ENCODE measurements around the gene BSN.
"Not testable (repeated sequence)": the region's sequence is repeated elsewhere in the genome, so short reads cannot be mapped to it uniquely, and the experiment has no call there.

DNA sequence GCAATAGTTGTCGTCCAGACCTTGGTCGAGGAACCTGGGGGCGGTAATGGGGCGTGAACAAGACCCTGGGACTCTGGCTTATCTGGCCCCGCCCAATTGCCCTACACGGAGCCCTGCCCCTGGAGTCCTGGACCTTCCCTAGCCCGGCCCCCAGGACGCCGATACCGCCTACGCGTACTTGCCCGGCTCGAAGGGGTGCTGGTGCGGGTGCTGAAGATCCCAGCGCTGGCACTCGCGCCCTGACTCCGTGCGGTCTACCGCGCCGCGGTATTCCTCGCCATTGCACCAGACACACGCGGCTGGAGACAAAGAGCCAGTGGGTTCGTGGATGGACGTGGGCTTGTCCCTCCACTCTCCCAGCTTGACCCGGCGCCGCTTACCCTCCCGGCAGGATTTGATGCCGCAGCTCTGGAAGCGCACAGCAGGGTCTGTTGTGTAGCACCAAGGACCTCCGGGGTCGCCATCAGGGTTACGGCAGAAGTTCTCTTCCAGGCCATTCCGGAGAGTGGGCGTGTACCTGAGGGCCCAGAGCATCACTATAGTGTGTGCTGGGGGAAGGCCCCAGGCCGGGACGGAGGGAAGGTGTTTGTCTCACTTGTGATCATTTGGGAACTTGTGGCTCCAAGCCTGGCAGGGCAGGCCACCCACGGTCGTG is 132.6 kb downstream of the BSN start:
- TF ChIP-seq TAF1 (IDR thresholded peaks at IDR 0.05; ENCODE audit: low read depth); EP300 (IDR thresholded peaks at IDR 0.05; ENCODE audit: borderline replicate concordance); ZBTB7A (IDR thresholded peaks at IDR 0.05; ENCODE audit: low read depth); FOXM1 (IDR thresholded peaks at IDR 0.05; ENCODE audit: borderline replicate concordance, low read depth); CREB1 (IDR thresholded peaks at IDR 0.05; ENCODE audit: low read depth); YY1 (IDR thresholded peaks at IDR 0.05; ENCODE audit: low read depth); NFIC (IDR thresholded peaks at IDR 0.05); TCF12 (IDR thresholded peaks at IDR 0.05; ENCODE audit: low read depth); CEBPB (IDR thresholded peaks at IDR 0.05); RAD21 (IDR thresholded peaks at IDR 0.05; ENCODE audit: low read depth): not testable (repeated sequence)
- TF ChIP-seq, protein P1, sequence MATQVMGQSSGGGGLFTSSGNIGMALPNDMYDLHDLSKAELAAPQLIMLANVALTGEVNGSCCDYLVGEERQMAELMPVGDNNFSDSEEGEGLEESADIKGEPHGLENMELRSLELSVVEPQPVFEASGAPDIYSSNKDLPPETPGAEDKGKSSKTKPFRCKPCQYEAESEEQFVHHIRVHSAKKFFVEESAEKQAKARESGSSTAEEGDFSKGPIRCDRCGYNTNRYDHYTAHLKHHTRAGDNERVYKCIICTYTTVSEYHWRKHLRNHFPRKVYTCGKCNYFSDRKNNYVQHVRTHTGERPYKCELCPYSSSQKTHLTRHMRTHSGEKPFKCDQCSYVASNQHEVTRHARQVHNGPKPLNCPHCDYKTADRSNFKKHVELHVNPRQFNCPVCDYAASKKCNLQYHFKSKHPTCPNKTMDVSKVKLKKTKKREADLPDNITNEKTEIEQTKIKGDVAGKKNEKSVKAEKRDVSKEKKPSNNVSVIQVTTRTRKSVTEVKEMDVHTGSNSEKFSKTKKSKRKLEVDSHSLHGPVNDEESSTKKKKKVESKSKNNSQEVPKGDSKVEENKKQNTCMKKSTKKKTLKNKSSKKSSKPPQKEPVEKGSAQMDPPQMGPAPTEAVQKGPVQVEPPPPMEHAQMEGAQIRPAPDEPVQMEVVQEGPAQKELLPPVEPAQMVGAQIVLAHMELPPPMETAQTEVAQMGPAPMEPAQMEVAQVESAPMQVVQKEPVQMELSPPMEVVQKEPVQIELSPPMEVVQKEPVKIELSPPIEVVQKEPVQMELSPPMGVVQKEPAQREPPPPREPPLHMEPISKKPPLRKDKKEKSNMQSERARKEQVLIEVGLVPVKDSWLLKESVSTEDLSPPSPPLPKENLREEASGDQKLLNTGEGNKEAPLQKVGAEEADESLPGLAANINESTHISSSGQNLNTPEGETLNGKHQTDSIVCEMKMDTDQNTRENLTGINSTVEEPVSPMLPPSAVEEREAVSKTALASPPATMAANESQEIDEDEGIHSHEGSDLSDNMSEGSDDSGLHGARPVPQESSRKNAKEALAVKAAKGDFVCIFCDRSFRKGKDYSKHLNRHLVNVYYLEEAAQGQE (IDR thresholded peaks at IDR 0.05; ENCODE audit: low read depth): not testable (repeated sequence)
- TF ChIP-seq, protein P2, sequence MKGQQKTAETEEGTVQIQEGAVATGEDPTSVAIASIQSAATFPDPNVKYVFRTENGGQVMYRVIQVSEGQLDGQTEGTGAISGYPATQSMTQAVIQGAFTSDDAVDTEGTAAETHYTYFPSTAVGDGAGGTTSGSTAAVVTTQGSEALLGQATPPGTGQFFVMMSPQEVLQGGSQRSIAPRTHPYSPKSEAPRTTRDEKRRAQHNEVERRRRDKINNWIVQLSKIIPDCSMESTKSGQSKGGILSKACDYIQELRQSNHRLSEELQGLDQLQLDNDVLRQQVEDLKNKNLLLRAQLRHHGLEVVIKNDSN (IDR thresholded peaks at IDR 0.05): not testable (repeated sequence)
- peak; percentile 71; the same call in 1 of the 2 replicates for TF ChIP-seq EGR1 (IDR thresholded peaks at IDR 0.05)
- TF ChIP-seq, protein P3, sequence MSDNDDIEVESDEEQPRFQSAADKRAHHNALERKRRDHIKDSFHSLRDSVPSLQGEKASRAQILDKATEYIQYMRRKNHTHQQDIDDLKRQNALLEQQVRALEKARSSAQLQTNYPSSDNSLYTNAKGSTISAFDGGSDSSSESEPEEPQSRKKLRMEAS (IDR thresholded peaks at IDR 0.05): not testable (repeated sequence)
